ENCODE data around the gene RNF103. TPM values are rescaled to one million over a fixed set of nuclear protein-coding genes. Genes with fewer than 3 reads are reported as not detected.
A peak's percentile ranks its signal among the peaks of the same experiment; 100 is the strongest.
"Not testable (repeated sequence)": the region's sequence is repeated elsewhere in the genome, so short reads cannot be mapped to it uniquely, and the experiment has no call there.

The RNF103 gene
- total and polyA plus RNA-seq, 4 donors = 11.8 to 46.0 (median 19.4) TPM

GRCh38 chr2:86593266-86593665 is 30.4 kb downstream of the RNF103 start:
- H3K36me3 ChIP-seq (ENCODE audit: control insufficient read depth in 4 of 4, insufficient read depth in 4 of 4, low read length in 4 of 4) = no peaks in the 10 kb centered on the region
- TF ChIP-seq CTCF (IDR thresholded peaks at IDR 0.05; ENCODE audit: control extremely low read depth, extremely low read depth) = no peak
- no peak overlapping the region for H3K9ac ChIP-seq (ENCODE audit: insufficient read depth in 1 of 2, low read length in 2 of 2)
- peaks cover 0 to 3% (median 0%) of the 10 kb centered on the region in 4 donors for H3K9me3 ChIP-seq (ENCODE audit: control insufficient read depth in 4 of 4, insufficient read depth in 3 of 4, low read length in 3 of 4)
- H3K27ac ChIP-seq (ENCODE audit: low read depth in 1 of 2, low read length in 1 of 2) = no peak overlapping the region
- no peak for DNase-seq
- no peak for ATAC-seq (ENCODE audit: insufficient read depth, low FRiP score)
- H3K4me3 ChIP-seq = no peak overlapping the region
- H3K27me3 ChIP-seq (ENCODE audit: control insufficient read depth in 3 of 3, insufficient read depth in 3 of 3, low read length in 2 of 3) = no peaks in the 10 kb centered on the region
- 90 to 98% methylated on average over 2 of the region's 2 CpGs for whole genome bisulfite sequencing, 2 donors
- H3K4me1 ChIP-seq (ENCODE audit: control insufficient read depth in 5 of 5, insufficient read depth in 5 of 5, low read length in 5 of 5) = peaks cover 0 to 8% (median 0%) of the 10 kb centered on the region in 5 donors

DNA sequence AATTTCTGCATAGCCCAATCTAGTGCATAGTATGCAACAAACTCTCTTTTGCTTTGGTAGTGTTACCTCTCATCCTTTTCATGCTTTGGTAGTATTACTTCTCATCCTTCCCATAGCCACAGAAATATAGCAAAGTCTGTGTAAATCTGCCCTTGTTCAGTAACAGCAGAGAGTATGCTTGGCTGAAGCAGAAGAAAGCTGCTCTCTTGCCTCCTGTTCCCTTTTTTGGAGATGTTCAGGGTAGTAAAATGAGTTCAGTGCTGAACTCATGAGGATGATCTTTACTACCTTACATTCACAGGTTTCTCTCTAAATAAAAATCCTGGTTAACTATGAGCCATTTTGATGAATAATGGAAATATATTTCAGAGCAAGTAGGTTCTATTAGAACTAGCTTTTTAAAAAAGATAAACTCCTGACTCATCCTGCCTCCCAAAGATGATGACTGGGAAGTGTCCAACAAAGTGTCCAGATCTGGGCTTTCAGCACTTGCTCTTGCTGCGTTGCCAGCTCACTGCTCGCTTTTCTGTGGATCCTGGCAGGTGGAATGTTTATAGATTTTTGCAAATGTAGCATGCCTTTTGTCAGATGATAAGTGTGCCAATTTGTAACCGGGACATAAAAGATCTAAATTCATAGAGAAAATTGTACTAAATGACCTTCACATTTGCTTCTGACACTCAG is 31.0 kb downstream of the RNF103 start:
- 68 to 75% methylated on average over 3 of the region's 3 CpGs for whole genome bisulfite sequencing, 2 donors
- peak overlapping the region in 1 of 2 donors; percentile 40 for H3K27ac ChIP-seq (ENCODE audit: low read depth in 1 of 2, low read length in 1 of 2)
- H3K36me3 ChIP-seq (ENCODE audit: control insufficient read depth in 4 of 4, insufficient read depth in 4 of 4, low read length in 4 of 4) = no peaks in the 10 kb centered on the region
- no peak for ATAC-seq (ENCODE audit: insufficient read depth, low FRiP score)
- DNase-seq = no peak
- H3K9ac ChIP-seq (ENCODE audit: insufficient read depth in 1 of 2, low read length in 2 of 2) = no peak overlapping the region
- TF ChIP-seq CTCF (IDR thresholded peaks at IDR 0.05; ENCODE audit: control extremely low read depth, extremely low read depth) = no peak
- no peak overlapping the region for H3K4me3 ChIP-seq
- H3K9me3 ChIP-seq (ENCODE audit: control insufficient read depth in 4 of 4, insufficient read depth in 3 of 4, low read length in 3 of 4) = peaks cover 0 to 3% (median 0%) of the 10 kb centered on the region in 4 donors
- no peaks in the 10 kb centered on the region for H3K27me3 ChIP-seq (ENCODE audit: control insufficient read depth in 3 of 3, insufficient read depth in 3 of 3, low read length in 2 of 3)
- peaks cover 0 to 8% (median 0%) of the 10 kb centered on the region in 5 donors for H3K4me1 ChIP-seq (ENCODE audit: control insufficient read depth in 5 of 5, insufficient read depth in 5 of 5, low read length in 5 of 5)

GRCh38 chr2:86589701-86590100 is 34.0 kb downstream of the RNF103 start:
- not testable (repeated sequence) for H3K9me3 ChIP-seq (ENCODE audit: control insufficient read depth in 4 of 4, insufficient read depth in 3 of 4, low read length in 3 of 4); H3K9ac ChIP-seq (ENCODE audit: insufficient read depth in 1 of 2, low read length in 2 of 2); H3K27ac ChIP-seq (ENCODE audit: low read depth in 1 of 2, low read length in 1 of 2); H3K4me1 ChIP-seq (ENCODE audit: control insufficient read depth in 5 of 5, insufficient read depth in 5 of 5, low read length in 5 of 5); ATAC-seq (ENCODE audit: insufficient read depth, low FRiP score); DNase-seq; H3K4me3 ChIP-seq; H3K27me3 ChIP-seq (ENCODE audit: control insufficient read depth in 3 of 3, insufficient read depth in 3 of 3, low read length in 2 of 3); H3K36me3 ChIP-seq (ENCODE audit: control insufficient read depth in 4 of 4, insufficient read depth in 4 of 4, low read length in 4 of 4)
- 97 to 99% methylated on average over 5 of the region's 5 CpGs for WGBS, 2 donors

- H3K9me3 ChIP-seq (ENCODE audit: control insufficient read depth in 4 of 4, insufficient read depth in 3 of 4, low read length in 3 of 4) = peaks cover 0 to 3% (median 0%) of the 10 kb centered on the region in 4 donors
- H3K4me1 ChIP-seq (ENCODE audit: control insufficient read depth in 5 of 5, insufficient read depth in 5 of 5, low read length in 5 of 5) = no peaks in the 10 kb centered on the region
- no peak overlapping the region for H3K27ac ChIP-seq (ENCODE audit: low read depth in 1 of 2, low read length in 1 of 2)
- no peak overlapping the region for H3K9ac ChIP-seq (ENCODE audit: insufficient read depth in 1 of 2, low read length in 2 of 2)
- no peak for TF ChIP-seq CTCF (IDR thresholded peaks at IDR 0.05; ENCODE audit: control extremely low read depth, extremely low read depth)
- peak; percentile 77 for ATAC-seq (ENCODE audit: insufficient read depth, low FRiP score)
- 63 to 64% methylated on average over 2 of the region's 2 CpGs for WGBS, 2 donors
- H3K27me3 ChIP-seq (ENCODE audit: control insufficient read depth in 3 of 3, insufficient read depth in 3 of 3, low read length in 2 of 3) = no peaks in the 10 kb centered on the region
- H3K4me3 ChIP-seq = no peak overlapping the region
- no peaks in the 10 kb centered on the region for H3K36me3 ChIP-seq (ENCODE audit: control insufficient read depth in 4 of 4, insufficient read depth in 4 of 4, low read length in 4 of 4)
- DNase-seq = peak in 1 of 3 donors; percentile 9
Measured at GRCh38 chr2:86584151-86584913, 39.3 kb downstream of the RNF103 start.
